T47D (cell line): Measurements from ENCODE around the gene DPPA4.
"Not testable (repeated sequence)": the region's sequence is repeated elsewhere in the genome, so short reads cannot be mapped to it uniquely, and the experiment has no call there.

ENCODE experiments used
- DNase-seq, 2 experiments: peaks; one replicate each; pipeline versions ENCODE4 v3.0.0 to v3.0.0-alpha.2; 2011 to 2012; ENCODE audit warnings: low read depth in 1 of 2, low spot score in 1 of 2
- JUND ChIP-seq: IDR thresholded peaks from 2 replicates; pipeline ENCODE4 v1.6.1; 2012; ENCODE audit warnings: low read depth
- in situ Hi-C: cut with HindIII; loops from 2 replicates; pipeline ENCODE4 v1.10.0; 2016; ENCODE audit warnings: low sequenced_read_pairs, low pct_unique_long_range_greater_than_20kb

The DPPA4 gene, protein sequence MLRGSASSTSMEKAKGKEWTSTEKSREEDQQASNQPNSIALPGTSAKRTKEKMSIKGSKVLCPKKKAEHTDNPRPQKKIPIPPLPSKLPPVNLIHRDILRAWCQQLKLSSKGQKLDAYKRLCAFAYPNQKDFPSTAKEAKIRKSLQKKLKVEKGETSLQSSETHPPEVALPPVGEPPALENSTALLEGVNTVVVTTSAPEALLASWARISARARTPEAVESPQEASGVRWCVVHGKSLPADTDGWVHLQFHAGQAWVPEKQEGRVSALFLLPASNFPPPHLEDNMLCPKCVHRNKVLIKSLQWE

DNA sequence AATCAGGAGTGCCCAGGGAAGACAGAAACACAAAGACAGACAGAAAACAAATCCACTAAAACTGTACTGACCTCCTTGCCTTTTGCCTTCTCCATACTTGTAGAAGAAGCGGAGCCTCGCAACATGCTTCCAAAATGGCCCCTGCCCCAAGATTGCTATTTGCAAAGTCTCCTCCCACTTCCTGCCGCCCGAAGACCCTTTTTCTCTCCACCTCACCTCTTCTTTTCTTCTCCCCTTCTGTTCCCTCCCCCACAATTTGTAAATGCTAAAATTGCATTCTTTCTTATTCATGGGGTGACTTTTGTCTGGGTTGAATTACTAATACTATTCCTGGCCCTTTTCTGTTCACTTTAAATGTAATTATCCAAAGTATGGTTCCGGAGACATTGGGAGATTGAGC, at the start of gene DPPA4:
Gene DPPA4 (minus strand): TSS at position 154 of the 400 bp plus-strand sequence. CDS start 29 bp downstream, at position 125.
- in situ Hi-C loops, result no loop called here
- TF ChIP-seq JUND, result no peak
- DNase-seq, result no peak

- in situ Hi-C loops, result no loop called here
- TF ChIP-seq JUND, result no peak
- no peak for DNase-seq
Measured at GRCh38 chr3:109385442-109386318, 48.3 kb upstream of the DPPA4 start.

- in situ Hi-C loops, result no loop called here
- no peak for TF ChIP-seq JUND
- no peak for DNase-seq
Measured at GRCh38 chr3:109384164-109384563, 46.8 kb upstream of the DPPA4 start.

- DNase-seq, result no peak
- in situ Hi-C loops, result no loop called here
- TF ChIP-seq JUND, result no peak
Measured at GRCh38 chr3:109382588-109382987, 45.2 kb upstream of the DPPA4 start.

DNA sequence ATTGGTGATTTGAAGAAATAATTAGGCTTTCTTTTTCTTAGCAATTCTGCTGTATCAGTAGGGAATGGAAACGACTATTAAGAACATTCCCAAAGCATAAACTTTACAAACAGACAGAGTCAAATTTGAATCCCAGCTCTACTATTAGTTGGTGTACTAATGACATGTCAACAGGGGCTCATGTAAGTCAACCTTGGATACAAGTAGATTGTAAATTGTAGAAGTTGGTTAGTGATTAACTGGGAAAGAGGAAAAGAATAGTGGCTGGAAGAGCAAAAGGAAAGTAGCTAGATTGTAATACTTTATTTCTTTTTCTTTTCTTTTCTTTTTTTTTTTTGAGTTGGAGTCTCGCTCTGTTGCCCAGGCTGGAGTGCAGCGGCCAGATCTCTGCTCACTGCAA, 38.6 kb upstream of the DPPA4 start:
- DNase-seq, result no peak
- no peak for TF ChIP-seq JUND
- in situ Hi-C loops, result no loop called here

- in situ Hi-C loops, DNase-seq: not testable (repeated sequence)
Measured at GRCh38 chr3:109374434-109374833, 37.1 kb upstream of the DPPA4 start.

GRCh38 chr3:109373933-109374332, 36.6 kb upstream of the DPPA4 start:
- no peak for DNase-seq
- no peak for TF ChIP-seq JUND
- in situ Hi-C loops, result no loop called here

DNA sequence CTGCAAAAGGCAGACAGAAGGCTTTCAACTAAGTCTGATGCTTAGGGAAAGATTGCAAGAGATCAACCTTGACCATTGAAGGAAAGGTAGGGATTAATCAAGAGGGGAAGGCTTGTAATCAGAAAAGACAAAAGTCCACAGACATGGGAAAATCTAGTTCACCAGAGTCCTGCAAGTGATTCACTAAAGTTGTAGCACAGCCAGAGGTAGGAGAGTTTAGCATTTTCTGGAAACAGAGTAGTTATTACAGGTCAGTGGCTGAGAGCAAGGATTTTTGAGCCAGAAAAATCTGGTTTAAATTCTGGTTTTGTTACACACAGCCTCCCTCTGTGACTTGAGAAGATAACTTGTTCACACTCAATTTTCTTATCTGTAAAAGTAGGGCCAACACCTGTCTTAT, 35.3 kb upstream of the DPPA4 start:
- in situ Hi-C loops, result no loop called here
- no peak for TF ChIP-seq JUND
- no peak for DNase-seq

DNA sequence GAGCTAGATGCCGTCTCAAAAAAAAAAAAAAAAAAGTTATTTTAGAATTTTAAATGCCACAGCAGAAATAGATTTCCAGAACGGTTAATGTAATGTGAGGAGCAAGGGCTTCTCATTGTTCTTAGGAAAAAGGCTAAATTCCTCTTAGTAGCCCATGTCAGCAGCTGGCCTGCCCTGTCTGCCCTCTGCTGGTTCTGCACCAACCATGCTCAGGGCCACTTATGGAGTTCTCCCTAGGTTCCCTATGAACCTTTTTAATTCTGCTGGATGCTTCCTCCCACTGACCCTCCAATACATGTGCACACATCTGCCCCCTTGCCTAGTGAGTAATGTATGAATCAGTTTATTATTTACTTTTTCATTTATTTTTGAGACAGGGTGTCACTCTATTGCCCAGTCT, 32.2 kb upstream of the DPPA4 start:
- no peak for TF ChIP-seq JUND
- DNase-seq, result peak in 1 of 2 experiments; percentile 49
- in situ Hi-C loops, result no loop called here

GRCh38 chr3:109364088-109364487, 26.7 kb upstream of the DPPA4 start:
- no peak for TF ChIP-seq JUND
- in situ Hi-C loops, result no loop called here

GRCh38 chr3:109363634-109364033, 26.3 kb upstream of the DPPA4 start:
- in situ Hi-C loops, result no loop called here
- no peak for TF ChIP-seq JUND

More at GRCh38 chr3:109364088-109364487, 26.7 kb upstream of the DPPA4 start:
- no peak for DNase-seq

DNA sequence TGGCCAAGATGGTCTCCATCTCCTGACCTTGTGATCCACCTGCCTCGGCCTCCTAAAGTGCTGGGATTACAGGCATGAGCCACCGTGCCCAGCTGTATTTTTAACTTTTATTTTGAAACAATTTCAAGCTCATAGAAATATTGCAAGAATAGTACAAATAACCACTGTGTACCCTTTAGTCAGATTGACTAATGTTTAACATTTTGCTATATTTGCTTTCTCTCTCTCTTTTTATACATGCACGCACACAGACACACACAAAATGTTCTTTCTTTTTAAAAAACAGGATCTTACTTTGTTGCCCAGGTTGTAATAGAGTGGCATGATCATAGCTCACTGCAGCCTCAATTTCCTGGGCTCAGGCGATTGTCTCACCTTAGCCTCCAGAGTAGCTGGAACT, 25.5 kb upstream of the DPPA4 start:
- in situ Hi-C loops, result no loop called here
- no peak for DNase-seq
- TF ChIP-seq JUND, result no peak

More at GRCh38 chr3:109363634-109364033, 26.3 kb upstream of the DPPA4 start:
- no peak for DNase-seq

DNA sequence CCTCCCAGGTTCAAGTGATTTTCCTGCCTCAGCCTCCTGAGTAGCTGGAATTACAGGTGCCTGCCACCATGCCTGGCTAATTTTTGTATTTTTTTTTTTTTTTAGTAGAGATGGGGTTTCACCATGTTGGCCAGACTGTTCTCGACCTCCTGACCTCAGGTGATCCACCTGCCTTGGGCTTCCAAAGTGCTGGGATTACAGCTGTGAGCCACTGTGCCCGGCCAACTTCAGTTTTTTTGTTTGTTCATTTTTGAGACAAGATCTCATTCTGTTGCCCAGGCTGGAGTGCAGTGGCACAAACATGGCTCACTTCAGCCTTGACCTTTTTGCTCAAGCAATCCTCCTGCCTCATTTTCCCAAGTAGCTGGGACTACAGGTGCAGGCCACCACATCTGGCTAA, 21.5 kb upstream of the DPPA4 start:
- DNase-seq, result peak in 1 of 2 experiments; percentile 24
- in situ Hi-C loops, result not testable (repeated sequence)
